Stimulated activated CD8-positive, alpha-beta memory T cell treated with anti-CD3 and anti-CD28 coated beads, Interleukin-7, amount 100 ng/mL, for 1 hour (primary cell): ENCODE results near the gene ROBO1.
"Not testable (repeated sequence)": the region's sequence is repeated elsewhere in the genome, so short reads cannot be mapped to it uniquely, and the experiment has no call there.

ENCODE experiments used
- DNase-seq, 2 donors: peaks; one replicate each; pipeline ENCODE4 v3.0.0-alpha.2; 2020; ENCODE audit warnings: low read depth in 2 of 2

The ROBO1 gene

GRCh38 chr3:78912687-78913086, 855.1 kb downstream of the ROBO1 start:
- DNase-seq, result no peak

GRCh38 chr3:78912259-78912658, 855.5 kb downstream of the ROBO1 start:
- no peak for DNase-seq

GRCh38 chr3:78911394-78911793, 856.4 kb downstream of the ROBO1 start:
- DNase-seq, result no peak

- no peak for DNase-seq
Measured at GRCh38 chr3:78908236-78908635, 859.6 kb downstream of the ROBO1 start.

GRCh38 chr3:78907367-78907766, 860.4 kb downstream of the ROBO1 start:
- no peak for DNase-seq

GRCh38 chr3:78906930-78907329, 860.9 kb downstream of the ROBO1 start:
- no peak for DNase-seq

- DNase-seq, result no peak
Measured at GRCh38 chr3:78906245-78906644, 861.6 kb downstream of the ROBO1 start.

GRCh38 chr3:78905700-78906099, 862.1 kb downstream of the ROBO1 start:
- no peak for DNase-seq

- DNase-seq, result no peak
Measured at GRCh38 chr3:78901544-78901943, 866.3 kb downstream of the ROBO1 start.

GRCh38 chr3:78900880-78901279, 866.9 kb downstream of the ROBO1 start:
- no peak for DNase-seq

- no peak for DNase-seq
Measured at GRCh38 chr3:78900426-78900825, 867.4 kb downstream of the ROBO1 start.

GRCh38 chr3:78895528-78895927, 872.3 kb downstream of the ROBO1 start:
- no peak for DNase-seq

GRCh38 chr3:78894787-78895186, 873.0 kb downstream of the ROBO1 start:
- DNase-seq, result no peak

- no peak for DNase-seq
Measured at GRCh38 chr3:78893161-78893560, 874.6 kb downstream of the ROBO1 start.

GRCh38 chr3:78889348-78889747, 878.5 kb downstream of the ROBO1 start:
- no peak for DNase-seq

- no peak for DNase-seq
Measured at GRCh38 chr3:78888635-78889034, 879.2 kb downstream of the ROBO1 start.

- DNase-seq, result no peak
Measured at GRCh38 chr3:78887547-78888011, 880.2 kb downstream of the ROBO1 start.

- DNase-seq, result no peak
Measured at GRCh38 chr3:78887029-78887428, 880.8 kb downstream of the ROBO1 start.

GRCh38 chr3:78884567-78884966, 883.2 kb downstream of the ROBO1 start:
- DNase-seq, result not testable (repeated sequence)

- no peak for DNase-seq
Measured at GRCh38 chr3:78882251-78882650, 885.5 kb downstream of the ROBO1 start.

GRCh38 chr3:78881501-78881900, 886.3 kb downstream of the ROBO1 start:
- no peak for DNase-seq

- DNase-seq, result no peak
Measured at GRCh38 chr3:78880603-78881461, 887.0 kb downstream of the ROBO1 start.

GRCh38 chr3:78879295-78879860, 888.4 kb downstream of the ROBO1 start:
- DNase-seq, result no peak
